ENCODE data around the gene CLDN1.

CLDN1 gene

GRCh38 chr3:190330936-190331734 lies 8.9 kb upstream of the CLDN1 start:
- DNase-seq, result no peak

GRCh38 chr3:190326930-190327329 lies 4.7 kb upstream of the CLDN1 start:
- DNase-seq, result no peak

GRCh38 chr3:190326361-190326760 lies 4.1 kb upstream of the CLDN1 start:
- no peak for DNase-seq

GRCh38 chr3:190325923-190326322 lies 3.7 kb upstream of the CLDN1 start:
- DNase-seq, result no peak

DNA sequence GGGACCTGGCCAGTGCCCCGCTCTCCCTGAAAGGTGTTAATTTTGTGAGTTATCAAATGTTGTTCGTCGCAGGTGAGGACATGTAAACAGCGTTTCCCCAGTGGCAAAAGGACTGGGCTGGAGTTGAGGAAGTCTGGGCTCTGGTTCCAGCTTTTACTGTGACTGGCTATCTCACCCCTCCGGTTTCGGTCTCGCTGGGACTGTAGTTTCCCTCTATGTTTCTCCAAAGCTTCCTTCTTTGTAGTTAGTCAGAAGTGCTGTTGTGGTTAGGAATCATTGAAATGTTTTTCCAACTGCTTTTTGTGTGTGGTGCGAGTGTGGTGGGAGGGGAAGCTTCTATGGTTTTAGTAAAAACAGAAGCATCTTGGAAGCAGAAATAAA lies 990 bp upstream of the CLDN1 start:
- no peak for DNase-seq

GRCh38 chr3:190322604-190323245 lies 479 bp upstream of the CLDN1 start:
- DNase-seq, result no peak

DNA sequence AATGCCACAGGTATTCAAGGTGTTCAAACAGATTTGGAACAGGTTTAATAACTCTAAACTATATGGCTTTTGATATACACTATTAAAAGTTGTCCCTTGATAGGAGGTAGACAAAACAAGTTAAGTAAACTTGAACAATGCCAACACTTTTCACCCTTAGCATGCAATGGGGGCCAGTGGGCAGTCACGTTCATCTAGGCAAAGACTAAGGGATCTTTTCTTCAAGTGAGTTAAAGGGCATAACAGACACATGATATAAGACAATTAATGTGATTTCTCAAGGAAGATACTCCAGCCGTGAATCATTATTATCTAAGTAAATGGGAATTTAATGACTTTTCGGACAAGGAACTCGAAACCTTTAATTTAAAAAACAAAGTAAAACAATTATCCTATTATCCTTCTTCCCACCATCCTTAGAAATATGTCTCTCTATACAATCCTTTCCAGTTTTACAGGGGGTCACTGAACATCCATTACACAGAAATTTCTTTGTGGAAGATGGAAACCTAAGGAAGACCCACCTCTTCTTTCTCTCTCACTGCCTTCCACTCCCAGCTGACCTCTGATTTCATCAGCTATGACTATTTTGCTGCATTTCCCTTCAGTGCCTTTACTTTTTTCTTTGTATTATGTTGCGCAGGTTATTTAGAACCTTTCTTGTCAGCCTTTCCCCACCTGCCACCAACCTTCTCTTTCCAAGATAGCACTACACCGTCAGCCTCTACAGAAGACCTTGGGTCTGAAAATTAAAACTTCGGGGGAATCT lies 1.5 kb downstream of the CLDN1 start:
- DNase-seq, result no peak

DNA sequence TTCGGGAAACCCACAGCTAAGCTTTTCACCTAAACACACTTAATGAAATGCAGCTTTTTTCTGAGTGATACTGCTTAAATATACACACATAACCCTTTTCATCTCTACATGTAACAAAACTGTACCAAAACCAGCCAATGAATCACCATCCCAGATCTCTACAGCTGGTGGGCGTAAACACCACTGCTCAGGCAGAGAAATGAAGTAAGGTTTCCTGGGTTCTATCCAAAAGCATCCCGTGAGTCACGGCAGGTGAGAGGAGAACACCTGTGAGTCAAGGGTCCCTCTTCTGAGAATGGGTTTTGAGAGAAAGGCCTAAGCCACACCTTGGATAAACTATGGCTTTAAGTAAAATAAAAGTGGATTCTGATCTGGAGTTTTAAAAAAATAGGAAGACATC lies 2.6 kb downstream of the CLDN1 start:
- DNase-seq, result peak; percentile 78

GRCh38 chr3:190318666-190319065 lies 3.6 kb downstream of the CLDN1 start:
- peak; percentile 12 for DNase-seq

DNA sequence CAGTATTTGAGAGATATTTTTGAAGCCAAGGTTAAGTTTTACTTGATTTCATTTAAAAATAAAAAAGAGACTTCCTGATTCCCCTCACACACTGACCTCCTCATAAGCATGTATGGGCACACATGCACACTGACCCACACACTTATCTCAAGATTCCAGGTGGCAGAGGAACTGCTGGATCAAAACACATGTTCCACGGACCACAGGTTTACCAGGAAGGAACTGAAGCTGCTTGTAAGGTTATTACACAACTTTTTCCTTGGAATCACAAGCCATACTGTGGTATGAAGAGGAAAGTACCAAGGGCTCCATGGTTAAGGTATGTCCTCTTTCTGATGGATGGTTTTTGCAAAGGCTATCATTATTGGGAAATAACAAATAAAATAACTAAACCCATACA lies 7.5 kb downstream of the CLDN1 start:
- no peak for DNase-seq

DNA sequence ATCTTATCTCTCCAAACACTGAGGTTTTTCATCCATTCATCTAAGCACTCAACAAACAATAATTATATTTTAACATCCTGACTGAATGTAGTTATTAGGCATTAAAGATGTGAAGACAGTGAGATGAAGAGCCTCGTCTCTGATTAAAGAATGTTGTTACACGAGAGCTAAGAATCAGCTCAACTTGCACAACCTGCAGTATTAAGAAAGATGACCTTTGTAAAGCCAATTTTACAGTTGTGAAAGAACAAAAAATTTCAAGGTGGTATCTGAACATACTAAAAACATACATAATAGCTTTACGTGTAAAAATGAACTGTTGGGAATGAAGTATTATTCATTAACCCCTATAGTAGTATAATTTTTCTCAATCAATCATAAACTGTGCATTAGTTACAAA lies 12.8 kb downstream of the CLDN1 start:
- no peak for DNase-seq

- no peak for DNase-seq
These were observed 14.1 kb downstream of the CLDN1 start for GRCh38 chr3:190308154-190308553.

DNA sequence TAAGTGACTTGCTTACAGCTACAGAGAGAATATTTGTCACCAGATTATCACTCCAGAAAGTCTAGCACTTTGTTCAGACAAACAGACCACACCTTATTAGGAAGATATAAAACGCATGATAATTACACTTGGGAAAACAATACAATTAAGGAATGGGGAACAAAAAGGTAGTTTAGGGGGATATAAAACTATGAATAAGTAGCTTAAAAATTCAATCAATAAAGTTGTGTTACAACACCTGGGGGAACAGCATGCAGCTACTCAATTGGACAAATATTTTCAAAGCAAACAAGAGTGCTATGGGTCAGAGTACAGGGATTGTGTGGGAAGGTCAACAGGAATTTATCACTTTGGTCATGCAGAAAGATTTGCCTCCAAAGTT lies 15.1 kb downstream of the CLDN1 start:
- no peak for DNase-seq

DNA sequence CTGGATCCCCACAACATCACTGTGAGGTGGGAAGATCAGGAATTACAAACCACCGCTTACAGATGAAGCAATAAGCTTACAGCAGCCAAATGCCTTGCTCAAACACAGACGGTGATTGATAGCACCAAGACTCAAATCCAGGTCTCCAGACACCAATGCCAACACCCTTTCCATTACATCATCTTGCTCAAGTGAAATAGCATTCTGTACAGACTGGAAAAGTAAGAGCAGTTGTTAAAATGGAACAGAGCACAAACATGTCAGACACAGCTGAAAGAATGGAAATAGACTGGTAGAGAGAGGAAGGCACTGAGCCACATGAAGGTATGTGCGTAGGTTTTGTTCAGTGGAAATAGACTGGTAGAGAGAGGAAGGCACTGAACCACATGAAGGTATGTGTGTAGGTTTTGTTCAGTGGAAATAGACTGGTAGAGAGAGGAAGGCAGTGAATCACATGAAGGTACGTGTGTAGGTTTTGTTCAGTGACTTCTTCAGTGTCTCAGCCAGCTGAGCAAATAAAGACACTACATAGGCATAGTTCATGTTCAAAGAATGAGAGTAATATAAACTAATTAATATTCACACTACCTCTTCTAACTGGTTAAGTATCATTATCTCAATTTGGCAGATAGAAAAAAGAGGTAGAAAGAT lies 15.6 kb downstream of the CLDN1 start:
- peak; percentile 21 for DNase-seq

DNA sequence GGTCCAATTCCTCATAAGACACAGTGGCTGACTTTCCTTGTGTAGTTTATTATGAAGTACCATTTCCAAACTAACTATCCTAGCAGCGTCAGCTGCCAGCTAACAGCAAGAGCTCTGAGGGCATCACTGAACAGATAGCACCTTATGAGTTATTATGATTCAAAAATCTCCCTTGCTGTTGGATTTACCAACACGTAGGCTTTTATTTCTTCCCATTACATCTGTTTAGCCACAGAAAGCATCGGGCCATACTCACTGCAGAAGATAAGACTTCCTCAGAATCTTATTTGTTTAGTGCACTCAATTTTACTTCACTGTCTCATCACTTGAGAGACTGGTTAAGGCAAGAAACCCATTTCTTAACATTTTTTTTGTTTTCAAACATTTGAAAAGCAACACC lies 16.2 kb downstream of the CLDN1 start:
- DNase-seq, result no peak

DNA sequence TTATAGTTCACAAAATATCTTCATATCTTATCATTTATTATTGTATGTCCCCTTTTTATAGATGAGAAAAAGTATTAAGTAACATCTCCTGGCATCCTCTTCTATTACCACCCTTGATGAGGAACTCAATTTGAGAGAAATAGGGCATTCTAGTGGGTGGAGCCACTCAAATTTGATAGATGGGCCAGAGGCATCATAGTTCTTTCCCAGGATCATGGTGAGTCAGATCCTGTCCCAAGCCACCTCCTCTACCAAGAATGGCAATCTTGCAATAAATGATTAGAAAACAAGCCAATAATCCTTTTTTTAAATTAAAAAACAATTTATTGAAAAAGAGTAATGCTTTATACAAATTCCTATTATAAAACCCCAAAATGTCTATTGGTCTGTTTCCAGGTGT lies 16.8 kb downstream of the CLDN1 start:
- no peak for DNase-seq

DNA sequence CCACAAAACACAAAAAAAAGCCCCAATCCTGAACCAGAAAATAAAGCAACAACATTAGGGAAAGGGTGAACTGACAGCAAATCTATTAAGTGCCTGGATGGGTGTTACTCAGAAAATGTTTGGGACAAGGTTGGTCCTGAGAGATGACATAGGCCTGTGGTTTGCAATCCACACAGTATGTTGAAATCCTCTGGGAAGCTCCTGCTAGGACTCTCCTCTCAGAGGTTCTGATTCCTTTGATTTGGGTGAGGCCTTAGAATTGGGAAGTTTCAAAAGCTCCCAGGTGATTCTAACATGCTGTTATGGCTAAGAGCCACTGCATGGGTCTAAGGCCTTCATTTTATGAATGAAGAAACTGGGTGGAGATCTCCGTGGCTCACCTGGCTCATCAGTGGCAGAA lies 18.4 kb downstream of the CLDN1 start:
- no peak for DNase-seq

DNA sequence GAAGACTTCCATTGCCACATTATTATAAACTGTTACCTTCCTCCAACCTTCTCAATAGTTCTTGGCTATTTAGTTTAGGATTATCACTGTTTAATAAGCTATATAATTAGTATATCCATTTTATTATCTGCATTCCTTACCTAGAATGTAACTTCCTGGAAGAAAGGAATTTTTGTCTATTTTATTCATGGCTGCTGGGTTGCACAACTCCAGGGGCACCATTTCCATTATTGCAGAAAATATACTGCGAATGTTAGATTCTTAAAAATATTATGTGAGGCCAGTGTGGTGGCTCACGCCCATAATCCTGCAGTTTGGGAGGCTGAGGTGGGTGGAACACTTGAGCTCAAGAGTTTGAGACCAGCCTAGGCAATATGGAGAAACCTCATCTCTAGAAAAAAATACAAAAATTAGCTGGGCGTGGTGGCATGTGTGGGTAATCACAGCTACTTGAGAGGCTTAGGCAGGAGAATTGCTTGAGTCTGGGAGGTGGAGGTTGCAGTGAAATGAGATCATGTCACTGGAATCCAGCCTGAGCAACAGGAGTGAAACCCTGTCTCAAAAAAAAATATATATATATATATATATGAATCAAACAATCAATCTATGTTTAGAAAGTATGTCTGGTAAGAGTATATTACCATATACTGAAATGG lies 19.9 kb downstream of the CLDN1 start:
- no peak for DNase-seq

DNA sequence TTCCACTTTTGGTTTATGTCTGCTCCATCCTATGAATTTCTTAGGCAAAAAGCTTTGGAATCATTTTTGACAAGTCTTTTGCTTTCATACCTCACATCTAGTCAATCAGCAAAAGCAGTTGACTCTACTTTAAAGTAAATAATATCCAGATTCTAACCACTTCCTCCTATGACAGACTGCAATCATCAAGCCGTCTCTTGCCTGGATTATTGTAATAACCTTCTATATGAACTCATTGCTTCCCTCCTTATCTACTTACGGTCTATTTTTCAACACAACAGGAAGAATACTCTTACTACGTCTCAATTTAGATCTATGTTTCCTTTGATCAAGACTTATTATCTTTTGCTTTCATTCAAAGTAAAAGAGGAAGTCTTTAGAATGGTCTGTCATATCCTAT lies 20.7 kb downstream of the CLDN1 start:
- DNase-seq, result no peak

DNA sequence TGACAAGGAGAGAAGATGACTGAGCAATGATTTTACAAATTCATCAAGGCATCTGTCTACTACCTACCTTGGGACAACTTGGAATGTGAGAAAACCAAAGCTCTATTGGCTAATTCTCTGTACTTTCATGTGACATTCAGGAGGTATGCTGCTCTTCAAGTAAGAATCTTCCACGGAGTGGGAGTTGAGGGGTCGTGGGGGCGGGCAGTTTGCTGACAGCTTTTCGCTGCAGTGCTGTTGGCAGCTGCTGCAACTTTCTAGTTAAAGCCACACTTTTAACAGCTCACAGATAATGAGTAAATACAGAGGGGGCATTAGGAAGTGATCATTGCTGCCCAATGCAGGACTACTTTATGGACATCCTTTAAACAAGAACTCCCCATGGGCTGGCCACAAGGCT lies 22.3 kb downstream of the CLDN1 start:
- no peak for DNase-seq

DNA sequence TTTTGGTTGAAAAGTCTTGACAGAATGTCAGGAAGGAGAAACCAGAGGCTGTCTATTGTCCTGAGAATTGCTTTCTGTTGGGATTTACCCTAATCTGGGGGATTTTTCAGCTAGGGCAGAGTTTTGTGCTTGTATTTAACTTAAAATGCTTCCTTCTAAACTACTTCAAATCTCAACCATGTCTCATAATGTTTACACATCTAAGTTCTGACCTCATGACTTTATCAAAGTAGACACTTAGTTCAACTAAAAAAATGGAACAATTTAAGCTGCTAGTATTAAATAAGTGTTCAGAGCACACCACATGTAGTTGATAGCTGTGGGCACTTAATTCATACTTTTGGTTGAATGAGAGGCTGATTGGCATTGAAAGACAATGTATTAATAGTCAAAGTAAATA lies 28.2 kb downstream of the CLDN1 start:
- no peak for DNase-seq

GRCh38 chr3:190293621-190294020 lies 28.6 kb downstream of the CLDN1 start:
- no peak for DNase-seq

- DNase-seq, result no peak
These were observed 30.2 kb downstream of the CLDN1 start for GRCh38 chr3:190291994-190292584.

Data from activated naive CD4-positive, alpha-beta T cell treated with anti-CD3 and anti-CD28 coated beads, Interleukin-2, amount 50 U/mL, for 16 hours (primary cell).